Subcutaneous abdominal adipose tissue (tissue), 5 donors: ENCODE results near the gene PCDH9.

Experiments used
- H3K27ac ChIP-seq: one replicate; pipeline ENCODE4 v1.7.0; 2013; ENCODE audit warnings: low read depth, mild to moderate bottlenecking, inconsistent platforms, low read length, moderate library complexity
- H3K27me3 ChIP-seq, 5 donors: one replicate each; pipeline ENCODE4 v1.7.0; 2013; ENCODE audit warnings: low read length in 5 of 5, inconsistent platforms in 1 of 5; ENCODE audit not compliant: control insufficient read depth in 5 of 5, insufficient read depth in 4 of 5
- H3K36me3 ChIP-seq, 5 donors: one replicate each; pipeline ENCODE4 v1.7.0; 2013; ENCODE audit warnings: low read length in 5 of 5; ENCODE audit not compliant: control insufficient read depth in 5 of 5, insufficient read depth in 5 of 5
- H3K4me1 ChIP-seq, 5 donors: one replicate each; pipeline ENCODE4 v1.7.0; 2013; ENCODE audit warnings: low read length in 5 of 5, mild to moderate bottlenecking in 3 of 5, moderate library complexity in 1 of 5; ENCODE audit not compliant: control insufficient read depth in 5 of 5, insufficient read depth in 5 of 5
- H3K4me3 ChIP-seq, 5 donors: one replicate each; pipeline ENCODE4 v1.7.0; 2013; ENCODE audit warnings: low read length in 5 of 5, low read depth in 1 of 5
- H3K9ac ChIP-seq, 5 donors: one replicate each; pipeline ENCODE4 v1.7.0; 2013; ENCODE audit warnings: low read length in 5 of 5, mild to moderate bottlenecking in 4 of 5, moderate library complexity in 3 of 5
- H3K9me3 ChIP-seq, 5 donors: one replicate each; pipeline ENCODE4 v1.7.0; 2013; ENCODE audit warnings: low read length in 5 of 5; ENCODE audit not compliant: control insufficient read depth in 5 of 5
- donor health status: healthy.
- donor health status: healthy.
- donor health status: healthy.
- donor health status: healthy.
- donor health status: healthy.

PCDH9 gene

DNA sequence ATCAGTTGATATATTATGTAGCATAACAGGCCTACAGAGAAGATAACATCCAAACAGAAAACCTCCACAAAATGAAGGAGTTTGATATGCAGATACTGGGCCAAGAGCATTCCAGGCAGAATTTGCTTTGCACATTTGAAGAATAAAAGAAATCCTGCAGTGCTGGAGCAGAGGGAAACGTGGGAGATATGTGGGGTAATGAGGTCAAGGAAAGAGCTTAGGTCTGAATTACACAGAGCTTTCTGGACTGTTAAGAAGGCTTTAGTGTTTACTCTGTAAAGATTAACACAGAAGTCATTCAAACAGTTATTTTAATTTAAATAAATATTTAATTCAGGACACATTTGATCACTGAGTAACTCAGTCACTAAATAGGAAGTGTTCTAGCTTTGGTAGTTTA, 692.7 kb downstream of the PCDH9 start:
- Histone ChIP-seq H3K36me3 (no peaks in the 10 kb centered on the region), H3K9ac (no peak overlapping the region), H3K27me3 (no peaks in the 10 kb centered on the region), H3K4me3 (no peak overlapping the region), H3K27ac (no peak overlapping the region), H3K4me1 (no peaks in the 10 kb centered on the region), H3K9me3 (no peaks in the 10 kb centered on the region)

DNA sequence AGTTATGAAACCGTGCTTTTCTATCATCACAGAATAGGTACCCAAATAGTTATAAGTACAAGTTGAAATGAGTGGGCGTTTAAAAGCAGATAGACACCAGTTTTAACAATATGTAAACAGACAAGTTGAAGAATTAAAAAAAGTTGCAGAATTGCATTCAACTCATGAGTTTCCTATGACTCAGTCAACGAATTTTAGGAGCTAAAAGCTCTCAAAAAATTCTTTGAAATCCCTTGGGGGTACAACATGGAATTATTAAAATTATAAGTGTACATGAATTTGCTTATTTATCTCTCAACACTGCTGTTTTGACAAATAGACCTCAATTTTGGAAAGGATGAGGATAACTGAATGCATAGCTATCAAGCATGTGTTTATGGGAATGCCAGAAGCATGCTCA, 693.4 kb downstream of the PCDH9 start:
- no peak overlapping the region for H3K27ac ChIP-seq
- H3K36me3 ChIP-seq, result no peaks in the 10 kb centered on the region
- no peak overlapping the region for H3K9ac ChIP-seq
- H3K9me3 ChIP-seq, result no peaks in the 10 kb centered on the region
- H3K4me1 ChIP-seq, result no peaks in the 10 kb centered on the region
- H3K27me3 ChIP-seq, result no peaks in the 10 kb centered on the region
- no peak overlapping the region for H3K4me3 ChIP-seq

DNA sequence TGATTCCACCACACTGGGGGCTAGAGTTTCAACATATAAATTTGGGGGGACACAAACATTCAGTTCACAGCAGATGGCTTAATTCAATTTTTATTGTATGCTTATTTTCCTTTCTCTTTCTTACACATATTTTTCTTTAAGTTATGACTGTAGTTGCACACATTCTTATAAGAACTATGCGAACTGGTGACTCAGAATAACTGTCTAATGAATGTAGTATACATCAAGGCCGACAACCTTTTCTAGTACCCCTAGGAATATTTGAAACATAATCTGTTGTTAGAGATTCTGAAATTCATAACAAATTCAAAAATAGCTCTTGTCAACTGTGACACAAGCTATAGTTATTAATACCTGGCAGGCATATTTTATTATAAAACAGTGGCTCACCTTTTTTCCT, 695.6 kb downstream of the PCDH9 start:
- Histone ChIP-seq H3K4me3 (no peak overlapping the region), H3K9me3 (no peaks in the 10 kb centered on the region), H3K27ac (no peak overlapping the region), H3K27me3 (no peaks in the 10 kb centered on the region), H3K4me1 (no peaks in the 10 kb centered on the region), H3K36me3 (no peaks in the 10 kb centered on the region), H3K9ac (no peak overlapping the region)

DNA sequence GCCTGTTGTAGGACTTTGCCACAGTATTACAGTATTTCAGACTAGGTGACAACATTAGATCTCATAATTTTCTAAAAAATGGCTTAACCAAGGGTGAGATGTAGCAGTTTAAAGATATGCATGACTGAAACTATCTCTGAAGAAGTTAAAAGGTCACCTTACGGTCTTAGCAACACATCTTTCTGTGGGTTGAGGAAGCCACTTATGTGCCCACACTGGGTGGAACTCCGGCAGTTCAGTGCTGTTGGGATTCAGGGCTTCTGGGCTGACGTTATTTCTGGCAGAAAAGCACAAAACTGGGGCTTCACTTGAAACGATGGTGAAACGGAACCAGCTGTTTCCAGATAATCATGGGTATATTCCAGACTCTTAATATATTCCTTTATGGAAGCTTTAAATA, 697.3 kb downstream of the PCDH9 start:
- H3K36me3 ChIP-seq, result no peaks in the 10 kb centered on the region
- no peaks in the 10 kb centered on the region for H3K9me3 ChIP-seq
- no peaks in the 10 kb centered on the region for H3K27me3 ChIP-seq
- H3K4me1 ChIP-seq, result no peaks in the 10 kb centered on the region
- H3K27ac ChIP-seq, result no peak overlapping the region
- no peak overlapping the region for H3K4me3 ChIP-seq
- no peak overlapping the region for H3K9ac ChIP-seq

DNA sequence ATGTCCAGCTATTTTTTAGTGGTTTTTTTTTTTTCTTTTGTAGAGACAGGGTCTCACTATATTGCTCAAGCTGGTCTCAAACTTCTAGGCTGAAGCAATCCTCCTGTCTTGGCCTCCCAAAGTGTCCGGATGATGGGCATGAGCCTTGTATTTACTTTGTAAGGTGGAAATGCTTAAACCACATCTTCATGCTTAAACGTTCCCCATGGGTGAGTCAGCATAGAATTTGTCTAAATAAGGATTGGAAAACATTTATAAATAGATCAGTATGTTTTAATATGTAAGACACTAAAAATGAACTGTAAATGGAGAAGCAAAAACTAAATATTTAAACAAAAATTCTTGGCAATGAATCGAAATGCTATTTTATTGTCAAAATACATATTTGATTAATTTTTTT, 698.0 kb downstream of the PCDH9 start:
- Histone ChIP-seq H3K36me3 (no peaks in the 10 kb centered on the region), H3K27me3 (no peaks in the 10 kb centered on the region), H3K9me3 (no peaks in the 10 kb centered on the region), H3K4me1 (no peaks in the 10 kb centered on the region), H3K9ac (no peak overlapping the region), H3K4me3 (no peak overlapping the region), H3K27ac (no peak overlapping the region)

DNA sequence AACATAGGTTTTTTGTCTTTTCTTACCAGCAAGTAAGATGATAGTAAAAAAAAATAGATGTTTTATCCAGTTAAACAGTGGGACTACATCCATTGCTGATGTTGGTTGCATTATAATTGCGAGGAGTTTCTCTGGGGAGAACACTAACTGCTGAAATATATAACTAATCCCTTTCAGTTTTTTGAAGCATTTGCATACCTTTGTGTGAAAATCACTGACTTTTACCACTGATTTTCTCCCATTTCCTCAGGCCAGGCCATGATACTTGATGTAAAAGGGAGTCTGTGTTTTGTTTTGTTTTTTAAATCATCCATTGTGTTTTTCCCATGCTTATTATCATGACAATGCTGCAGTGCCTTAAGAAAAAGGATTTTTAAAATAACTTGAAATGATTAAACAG, 699.5 kb downstream of the PCDH9 start:
- Histone ChIP-seq H3K9ac (no peak overlapping the region), H3K9me3 (no peaks in the 10 kb centered on the region), H3K27me3 (no peaks in the 10 kb centered on the region), H3K4me3 (no peak overlapping the region), H3K36me3 (no peaks in the 10 kb centered on the region), H3K4me1 (no peaks in the 10 kb centered on the region), H3K27ac (no peak overlapping the region)

DNA sequence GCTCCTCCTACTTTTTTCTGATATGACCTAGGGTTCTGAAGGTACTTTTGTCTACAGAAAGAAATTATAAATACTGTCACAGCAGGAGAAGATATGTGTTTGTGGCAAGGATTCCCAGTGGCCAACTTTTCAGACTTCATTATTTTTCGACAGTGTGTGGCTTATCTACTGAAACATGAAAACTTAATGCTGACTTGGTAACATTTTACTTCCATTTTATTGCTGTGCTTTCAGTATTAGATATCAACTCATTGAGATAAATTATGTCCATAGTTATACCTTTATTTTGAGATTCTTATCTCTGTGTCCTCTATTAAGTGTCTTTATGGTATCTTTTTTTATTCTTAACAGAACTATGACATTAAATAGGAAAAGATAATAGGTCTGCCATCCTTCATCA, 700.0 kb downstream of the PCDH9 start:
- H3K4me3 ChIP-seq, result no peak overlapping the region
- H3K27ac ChIP-seq, result no peak overlapping the region
- H3K4me1 ChIP-seq, result no peaks in the 10 kb centered on the region
- no peaks in the 10 kb centered on the region for H3K9me3 ChIP-seq
- no peaks in the 10 kb centered on the region for H3K27me3 ChIP-seq
- no peaks in the 10 kb centered on the region for H3K36me3 ChIP-seq
- no peak overlapping the region for H3K9ac ChIP-seq

DNA sequence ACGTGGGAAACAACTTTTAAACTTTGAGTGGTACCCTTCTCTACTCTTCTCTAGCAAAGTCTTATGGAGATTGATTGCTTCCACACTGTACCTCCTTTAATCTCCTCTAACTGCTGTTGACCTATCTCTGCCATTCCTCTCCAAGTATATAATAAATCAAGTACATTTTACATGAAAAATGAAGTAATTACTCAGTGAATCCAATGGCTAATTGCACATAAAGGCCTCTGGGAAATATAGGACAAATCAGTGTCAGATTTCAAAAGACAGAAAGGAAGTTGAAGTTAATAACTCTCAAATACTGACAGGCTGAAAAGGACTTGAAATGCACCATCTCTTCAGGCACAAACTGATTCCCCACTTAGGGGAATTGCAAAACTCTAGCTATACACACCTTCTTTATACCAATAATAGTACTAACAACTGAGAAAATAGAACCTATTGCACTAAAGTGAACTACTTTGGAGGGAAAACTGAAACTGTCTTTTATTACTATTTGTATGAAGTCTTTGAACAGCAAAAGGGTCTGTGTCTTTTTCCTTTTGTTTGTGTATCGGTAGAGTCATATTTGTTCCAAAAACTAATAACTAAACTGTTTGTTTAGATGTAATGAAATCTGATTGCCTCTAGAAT, 701.1 kb downstream of the PCDH9 start:
- H3K9ac ChIP-seq, result no peak overlapping the region
- H3K9me3 ChIP-seq, result no peaks in the 10 kb centered on the region
- H3K4me3 ChIP-seq, result no peak overlapping the region
- no peaks in the 10 kb centered on the region for H3K27me3 ChIP-seq
- no peaks in the 10 kb centered on the region for H3K4me1 ChIP-seq
- no peaks in the 10 kb centered on the region for H3K36me3 ChIP-seq
- no peak overlapping the region for H3K27ac ChIP-seq

DNA sequence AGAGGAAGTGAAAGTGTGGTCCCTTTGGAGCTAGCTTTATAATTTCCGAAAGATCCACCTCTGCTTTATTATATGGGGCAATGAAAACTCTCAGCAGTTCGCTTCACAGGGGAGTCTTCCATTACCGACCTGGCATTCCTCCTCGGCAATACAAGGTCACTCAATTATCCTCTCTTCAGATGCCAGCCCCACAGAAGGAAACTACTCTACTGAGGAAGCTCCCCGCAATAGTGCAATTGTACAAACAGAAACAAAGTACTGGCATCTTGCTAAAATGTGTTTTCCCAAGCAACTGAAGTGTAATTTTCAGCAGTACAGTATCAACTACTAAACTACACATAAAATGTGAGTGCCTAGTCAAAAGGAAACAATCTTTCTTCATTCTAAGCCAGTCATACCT, 702.0 kb downstream of the PCDH9 start:
- no peaks in the 10 kb centered on the region for H3K9me3 ChIP-seq
- H3K27ac ChIP-seq, result no peak overlapping the region
- no peaks in the 10 kb centered on the region for H3K4me1 ChIP-seq
- H3K4me3 ChIP-seq, result no peak overlapping the region
- H3K27me3 ChIP-seq, result no peaks in the 10 kb centered on the region
- H3K36me3 ChIP-seq, result no peaks in the 10 kb centered on the region
- H3K9ac ChIP-seq, result no peak overlapping the region

DNA sequence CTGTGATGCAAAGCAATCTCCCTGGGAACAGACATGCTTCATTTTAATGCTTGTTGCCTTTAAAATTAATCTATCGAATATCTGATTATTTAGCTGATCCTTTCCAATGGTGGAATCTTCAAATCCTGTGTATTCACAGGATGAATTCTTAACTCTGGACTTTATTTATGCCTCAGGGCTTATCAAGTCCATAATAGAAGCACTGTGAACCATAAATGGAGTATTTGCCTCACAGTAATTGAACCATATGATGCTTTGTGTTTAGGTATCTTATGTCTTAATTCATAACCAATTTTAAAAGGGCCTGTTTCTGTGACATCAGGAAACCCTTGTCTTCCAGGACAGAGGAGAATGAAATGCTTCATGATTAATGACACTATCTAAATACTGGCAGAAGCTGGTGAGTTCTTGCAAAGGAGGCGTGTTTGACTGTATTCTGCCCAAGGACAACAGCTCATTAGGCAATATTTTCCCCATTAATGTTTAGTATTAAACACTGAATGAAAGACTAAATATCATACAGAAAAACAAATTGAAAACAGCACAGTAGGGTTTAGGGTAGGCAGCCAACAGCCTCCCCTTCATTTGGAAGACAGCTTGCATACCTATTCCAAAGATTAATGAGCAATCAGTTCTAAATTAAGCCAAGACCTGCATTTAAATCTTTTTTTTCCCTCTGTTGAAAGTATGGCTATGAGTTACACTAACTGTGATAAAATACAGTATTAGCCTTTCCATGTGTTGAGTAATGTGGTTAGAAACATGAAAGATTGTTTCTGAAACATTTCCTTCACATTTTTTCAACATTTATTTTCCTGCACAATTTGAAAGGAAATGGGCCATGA, 709.4 kb downstream of the PCDH9 start:
- no peak overlapping the region for H3K4me3 ChIP-seq
- H3K27ac ChIP-seq, result no peak overlapping the region
- no peaks in the 10 kb centered on the region for H3K9me3 ChIP-seq
- H3K36me3 ChIP-seq, result no peaks in the 10 kb centered on the region
- no peak overlapping the region for H3K9ac ChIP-seq
- peaks cover 0 to 7% (median 0%) of the 10 kb centered on the region in 5 donors for H3K4me1 ChIP-seq
- no peaks in the 10 kb centered on the region for H3K27me3 ChIP-seq
